ENCODE results near the gene ALOX5.

DNA sequence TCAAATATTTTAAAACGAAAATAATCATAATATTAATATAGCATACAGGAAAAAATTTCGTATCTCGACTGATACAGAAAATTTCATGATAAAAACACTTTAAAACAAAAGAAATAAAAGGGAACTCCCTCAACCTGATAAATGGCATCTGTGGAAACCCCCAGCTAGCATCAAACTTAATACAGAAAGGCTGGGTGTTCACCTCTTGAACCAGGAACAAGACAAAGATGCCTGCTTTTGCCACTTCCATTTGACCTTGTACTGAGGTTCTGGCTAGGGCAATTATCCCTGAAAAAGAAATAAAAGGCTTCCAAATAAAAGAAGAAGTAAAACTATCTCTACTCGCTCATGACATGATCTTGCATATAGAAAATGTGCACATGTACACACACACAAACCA is 2.5 kb upstream of the ALOX5 start:
- TF ChIP-seq POLR2A (IDR thresholded peaks at IDR 0.05), result no peak
- TF ChIP-seq CTCF (IDR thresholded peaks at IDR 0.05), result no peak

Measured in body of pancreas (tissue), 4 donors.